ENCODE results near the gene FREY1. TPM values are rescaled to one million over a fixed set of nuclear protein-coding genes. Genes with fewer than 3 reads are reported as not detected.

The FREY1 gene
- total RNA-seq, 1 donor = 0.43 TPM

DNA sequence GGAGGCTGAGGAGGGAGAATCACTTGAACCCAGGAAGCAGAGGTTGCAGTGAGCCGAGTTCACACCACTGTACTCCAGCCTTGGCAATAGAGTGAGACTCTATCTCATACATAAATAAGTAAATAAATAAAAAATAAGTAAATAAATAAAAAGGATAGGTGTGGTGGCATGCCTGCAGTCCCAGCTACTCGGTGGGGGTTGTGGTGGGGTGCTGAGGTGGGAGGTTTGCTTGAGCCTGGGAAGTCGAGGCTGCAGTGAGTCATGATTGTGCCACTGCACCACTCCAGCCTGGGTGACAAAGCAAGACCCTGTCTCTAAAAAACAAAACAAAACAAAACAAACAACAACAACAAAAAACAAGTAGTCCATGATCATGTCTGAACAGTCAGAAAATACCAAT lies 18.5 kb upstream of the FREY1 start:
- TF ChIP-seq, protein P1, sequence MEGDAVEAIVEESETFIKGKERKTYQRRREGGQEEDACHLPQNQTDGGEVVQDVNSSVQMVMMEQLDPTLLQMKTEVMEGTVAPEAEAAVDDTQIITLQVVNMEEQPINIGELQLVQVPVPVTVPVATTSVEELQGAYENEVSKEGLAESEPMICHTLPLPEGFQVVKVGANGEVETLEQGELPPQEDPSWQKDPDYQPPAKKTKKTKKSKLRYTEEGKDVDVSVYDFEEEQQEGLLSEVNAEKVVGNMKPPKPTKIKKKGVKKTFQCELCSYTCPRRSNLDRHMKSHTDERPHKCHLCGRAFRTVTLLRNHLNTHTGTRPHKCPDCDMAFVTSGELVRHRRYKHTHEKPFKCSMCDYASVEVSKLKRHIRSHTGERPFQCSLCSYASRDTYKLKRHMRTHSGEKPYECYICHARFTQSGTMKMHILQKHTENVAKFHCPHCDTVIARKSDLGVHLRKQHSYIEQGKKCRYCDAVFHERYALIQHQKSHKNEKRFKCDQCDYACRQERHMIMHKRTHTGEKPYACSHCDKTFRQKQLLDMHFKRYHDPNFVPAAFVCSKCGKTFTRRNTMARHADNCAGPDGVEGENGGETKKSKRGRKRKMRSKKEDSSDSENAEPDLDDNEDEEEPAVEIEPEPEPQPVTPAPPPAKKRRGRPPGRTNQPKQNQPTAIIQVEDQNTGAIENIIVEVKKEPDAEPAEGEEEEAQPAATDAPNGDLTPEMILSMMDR (IDR thresholded peaks at IDR 0.05; ENCODE audit: insufficient read depth, low read depth, low read length) = no peak
- DNase-seq (ENCODE audit: low read depth) = no peak
- H3K4me3 ChIP-seq (ENCODE audit: low read depth, low read length) = no peak overlapping the region

DNA sequence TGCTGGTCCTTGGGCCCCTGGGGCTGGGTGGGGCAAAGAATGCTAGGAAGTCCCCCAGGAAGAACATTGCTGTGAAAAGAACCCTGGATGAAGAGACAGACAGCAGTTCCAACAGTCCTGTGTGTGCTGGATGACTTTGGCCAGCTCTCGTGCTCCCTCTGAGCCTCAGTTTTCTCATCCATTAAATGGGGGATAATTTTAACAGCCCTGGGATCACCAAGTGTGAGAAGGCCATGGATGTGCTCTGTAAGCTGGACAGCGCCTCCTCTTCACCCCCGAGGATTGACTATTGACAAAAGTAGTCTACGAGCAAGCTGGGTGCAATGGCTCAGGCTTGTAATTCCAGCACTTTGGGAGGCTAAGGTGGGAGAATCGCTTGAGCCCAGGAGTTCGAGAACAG lies 17.9 kb upstream of the FREY1 start:
- no peak overlapping the region for H3K4me3 ChIP-seq (ENCODE audit: low read depth, low read length)
- TF ChIP-seq, protein P1 (IDR thresholded peaks at IDR 0.05; ENCODE audit: insufficient read depth, low read depth, low read length) = no peak
- no peak for DNase-seq (ENCODE audit: low read depth)

DNA sequence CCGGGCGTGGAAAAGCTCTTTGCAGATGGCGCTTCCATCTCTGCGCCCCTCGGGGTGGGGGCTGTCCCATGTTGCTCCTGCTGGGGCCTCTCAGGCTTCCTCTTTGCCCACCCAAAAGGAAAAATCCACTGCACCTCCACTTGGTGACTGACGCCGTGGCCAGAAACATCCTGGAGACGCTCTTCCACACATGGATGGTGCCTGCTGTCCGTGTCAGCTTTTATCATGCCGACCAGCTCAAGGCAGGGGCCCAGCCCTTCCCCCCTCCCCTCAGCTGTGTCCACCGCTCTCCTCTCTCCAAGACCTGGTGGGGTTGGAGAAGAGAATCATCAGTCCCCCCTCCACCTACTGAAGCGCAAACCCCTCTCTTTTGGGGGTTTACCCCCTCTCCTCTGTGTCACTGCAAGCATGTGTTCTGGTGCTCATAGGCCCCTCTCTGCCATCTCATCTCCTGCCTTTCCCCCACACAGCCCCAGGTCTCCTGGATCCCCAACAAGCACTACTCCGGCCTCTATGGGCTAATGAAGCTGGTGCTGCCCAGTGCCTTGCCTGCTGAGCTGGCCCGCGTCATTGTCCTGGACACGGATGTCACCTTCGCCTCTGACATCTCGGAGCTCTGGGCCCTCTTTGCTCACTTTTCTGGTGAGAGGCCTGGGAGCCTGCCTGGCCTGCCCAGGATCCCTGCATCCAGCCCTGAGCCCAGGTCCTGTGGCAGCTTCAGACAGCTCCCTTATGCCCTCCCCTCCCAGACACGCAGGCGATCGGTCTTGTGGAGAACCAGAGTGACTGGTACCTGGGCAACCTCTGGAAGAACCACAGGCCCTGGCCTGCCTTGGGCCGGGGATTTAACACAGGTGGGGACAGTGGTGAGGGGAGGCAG lies 17.2 kb upstream of the FREY1 start:
- DNase-seq (ENCODE audit: low read depth) = no peak
- H3K4me3 ChIP-seq (ENCODE audit: low read depth, low read length) = no peak overlapping the region
- TF ChIP-seq, protein P1 (IDR thresholded peaks at IDR 0.05; ENCODE audit: insufficient read depth, low read depth, low read length) = no peak

DNA sequence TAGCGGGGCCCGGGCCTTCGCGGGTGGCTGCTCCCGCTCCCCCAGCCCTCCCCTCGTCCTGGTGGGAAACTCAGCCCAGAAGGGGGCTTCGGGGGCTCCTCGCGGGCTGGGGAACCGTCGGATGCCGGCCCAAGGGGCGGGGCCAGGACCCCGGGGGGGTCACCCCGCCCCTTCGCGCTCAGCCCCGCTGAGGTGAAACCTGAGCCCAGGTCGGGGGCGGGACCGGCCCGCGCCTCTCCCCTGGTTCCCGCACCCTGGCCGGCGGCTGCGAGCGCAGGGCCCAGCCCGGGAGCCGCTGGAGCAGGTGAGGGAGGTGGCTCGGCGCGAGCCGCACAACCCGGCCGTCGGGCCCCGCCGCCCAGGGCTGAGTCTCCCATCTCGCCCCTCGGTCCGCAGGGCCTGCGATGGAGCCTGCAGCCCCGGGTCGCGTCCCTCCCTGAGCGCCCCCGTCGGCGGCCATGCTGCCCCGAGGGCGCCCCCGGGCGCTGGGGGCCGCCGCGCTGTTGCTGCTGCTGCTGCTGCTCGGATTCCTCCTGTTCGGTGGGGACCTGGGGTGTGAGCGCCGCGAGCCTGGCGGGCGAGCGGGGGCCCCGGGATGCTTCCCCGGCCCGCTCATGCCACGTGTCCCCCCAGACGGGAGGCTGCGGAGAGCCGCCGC lies 15.5 kb upstream of the FREY1 start, which contains the start of gene LARGE2:
Gene LARGE2, plus strand, starts transcription at position 232 of the 658 bp plus-strand sequence. Its CDS starts 227 bp downstream, at position 459.
- DNase-seq (ENCODE audit: low read depth) = no peak
- TF ChIP-seq, protein P1 (IDR thresholded peaks at IDR 0.05; ENCODE audit: insufficient read depth, low read depth, low read length) = no peak
- H3K4me3 ChIP-seq (ENCODE audit: low read depth, low read length) = no peak within 1 kb of the TSS

DNA sequence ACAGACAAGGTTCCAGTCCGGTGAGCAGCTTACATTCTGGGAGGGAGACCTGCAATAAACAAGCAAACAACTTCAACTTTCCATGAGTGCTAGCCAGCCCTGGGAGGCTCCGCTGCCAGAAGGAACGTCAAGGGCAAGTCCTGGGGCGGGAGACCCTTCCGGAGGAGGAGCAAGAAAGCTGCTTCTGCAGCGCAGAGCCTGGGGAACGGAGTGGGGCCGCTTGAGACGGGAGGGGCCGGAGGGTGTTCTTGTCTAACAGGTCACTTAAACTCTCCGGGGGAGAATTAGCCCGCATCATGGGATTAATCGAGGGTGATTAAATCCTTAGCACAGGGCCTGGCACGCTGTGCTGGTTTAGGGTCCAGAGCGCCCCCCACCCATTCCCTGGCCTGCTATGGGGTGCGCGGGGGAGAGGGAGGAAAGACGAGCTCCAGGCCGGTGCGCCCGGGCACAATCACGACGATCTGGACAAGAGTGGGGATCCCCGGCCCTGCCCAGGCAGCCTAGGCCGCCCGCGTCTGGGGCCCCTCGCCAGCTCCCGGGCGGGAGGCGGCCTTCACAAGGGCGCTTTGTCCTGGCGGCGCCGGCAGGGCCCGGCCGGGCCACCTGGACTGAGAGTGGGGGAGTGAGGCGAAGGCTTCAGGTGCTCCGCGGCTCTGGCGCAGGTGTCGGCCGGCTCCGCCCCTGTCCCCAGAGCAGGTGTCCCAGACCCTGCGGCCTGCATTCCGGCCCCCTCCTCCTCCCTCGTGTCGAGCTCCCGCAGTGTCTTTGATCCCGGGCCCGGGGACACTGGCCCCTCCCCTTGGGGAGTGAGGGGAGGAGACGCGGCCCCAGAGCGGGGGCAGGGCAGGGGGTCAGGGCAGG lies 14.7 kb upstream of the FREY1 start:
- TF ChIP-seq, protein P1 (IDR thresholded peaks at IDR 0.05; ENCODE audit: insufficient read depth, low read depth, low read length) = no peak
- DNase-seq (ENCODE audit: low read depth) = no peak
- H3K4me3 ChIP-seq (ENCODE audit: low read depth, low read length) = no peak overlapping the region
